GM19193 (cell line): ENCODE measurements around the gene CADPS2.

ENCODE experiments used
- POLR2A ChIP-seq: IDR thresholded peaks from 4 replicates; pipeline ENCODE4 v1.6.1; 2011; ENCODE audit not compliant: insufficient read depth, insufficient read length; ENCODE audit errors: extremely low read depth

The CADPS2 gene

DNA sequence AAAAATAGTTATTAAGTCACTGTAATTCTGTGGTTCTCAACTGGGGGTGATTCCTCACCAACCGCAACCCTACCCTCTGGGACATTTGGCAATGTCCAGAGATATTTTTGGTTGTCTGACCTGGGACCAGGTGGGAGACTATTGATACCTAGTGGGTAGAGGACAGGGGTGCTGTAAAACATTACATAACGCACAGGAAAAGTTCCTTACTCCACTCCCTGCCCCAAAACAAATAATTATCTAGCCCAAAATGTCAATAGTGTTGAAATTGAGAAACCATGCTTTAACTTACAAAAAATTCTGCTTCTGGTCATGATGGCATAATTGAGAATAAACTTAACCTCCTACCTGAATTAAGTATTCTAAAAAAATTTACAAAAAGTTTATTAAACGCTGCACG lies 404.0 kb downstream of the CADPS2 start:
- TF ChIP-seq POLR2A = no peak

DNA sequence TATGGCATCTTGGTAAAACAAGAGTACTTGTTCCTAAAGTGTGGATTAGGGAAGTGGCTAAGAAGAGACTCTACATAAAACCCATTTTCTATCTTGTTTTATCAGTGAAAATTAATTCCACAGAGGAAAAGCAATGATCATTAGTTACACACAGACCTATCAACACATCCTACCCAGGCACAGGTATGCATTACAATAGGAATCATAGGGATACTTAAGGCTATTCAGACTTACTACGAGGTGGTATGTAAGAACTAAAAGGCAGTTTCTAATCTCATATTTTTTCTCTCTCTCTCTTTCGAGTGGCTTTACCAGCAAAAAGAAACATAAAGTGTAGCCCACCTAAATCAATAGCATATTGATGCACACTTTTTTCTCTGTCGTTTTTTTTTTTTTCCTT lies 415.4 kb downstream of the CADPS2 start:
- no peak for TF ChIP-seq POLR2A

DNA sequence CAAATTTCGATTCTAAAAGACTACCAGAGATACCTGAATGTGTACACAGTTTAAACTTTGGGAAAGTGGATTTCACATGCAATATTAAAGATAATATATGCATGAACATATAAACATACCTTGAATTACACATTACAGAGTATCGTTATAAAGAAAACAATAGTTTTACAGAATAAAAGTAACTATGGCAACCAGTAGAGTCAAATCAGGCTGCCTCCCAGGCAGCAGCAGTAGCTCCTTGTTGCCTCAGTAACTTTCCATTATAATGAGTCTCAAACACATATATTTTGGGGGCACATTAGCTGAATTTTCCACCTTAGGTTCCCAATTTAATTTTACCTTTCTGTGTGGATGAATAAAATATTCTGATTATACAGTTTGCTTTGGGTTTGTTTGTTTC lies 417.3 kb downstream of the CADPS2 start:
- TF ChIP-seq POLR2A = no peak

DNA sequence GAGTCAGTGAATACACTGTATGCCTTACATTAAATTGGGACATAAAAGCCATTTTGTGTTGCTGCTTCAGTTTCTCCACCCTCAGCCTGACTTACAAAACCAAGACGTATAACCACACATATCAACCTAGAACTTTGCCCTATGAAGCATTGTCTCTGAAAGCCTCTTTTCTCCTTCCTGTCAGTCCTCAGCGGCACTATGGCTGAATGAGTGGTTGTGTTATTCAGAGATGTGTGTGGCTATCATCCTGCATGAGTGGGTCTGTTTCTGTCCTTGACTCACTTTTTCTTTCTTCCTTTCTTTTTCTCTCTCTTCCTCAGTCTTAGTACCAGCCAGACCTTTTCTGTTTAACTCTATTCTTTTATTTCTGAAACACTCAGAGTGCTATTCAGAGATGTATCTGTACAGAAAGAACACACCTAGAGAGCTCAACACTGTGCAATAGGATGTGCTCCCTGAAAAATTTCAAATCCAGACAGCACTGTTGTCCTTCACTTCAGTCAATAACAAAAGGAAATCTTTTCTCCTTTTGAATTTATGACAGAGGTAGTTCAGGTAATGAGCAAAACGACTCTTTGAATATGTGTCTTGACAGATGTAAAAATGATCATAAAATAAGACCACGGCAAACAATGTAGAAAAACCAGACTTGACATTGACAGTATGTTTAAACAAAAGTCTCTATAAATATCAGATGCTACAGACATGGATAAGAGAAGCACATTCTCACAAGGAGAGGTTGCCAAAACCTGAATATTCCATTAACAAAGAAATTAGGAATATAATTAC lies 418.4 kb downstream of the CADPS2 start:
- TF ChIP-seq POLR2A = no peak

DNA sequence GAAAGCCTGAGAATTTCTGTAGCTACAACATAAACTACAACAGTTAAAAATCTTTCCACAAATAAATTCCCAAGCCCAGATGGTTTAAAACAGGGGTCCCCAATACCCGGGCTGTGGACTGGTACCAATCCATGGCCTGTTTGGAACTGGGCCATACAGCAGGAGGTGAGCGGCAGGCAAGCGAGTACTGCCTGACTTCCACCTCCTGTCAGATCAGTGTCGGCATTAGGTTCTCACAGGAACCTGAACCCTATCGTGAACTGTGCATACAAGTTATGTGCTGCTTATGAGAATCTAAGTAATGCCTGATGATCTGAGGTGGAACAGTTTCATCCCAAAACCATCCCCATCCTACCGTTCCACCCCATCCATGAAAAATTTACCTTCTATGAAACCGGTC lies 421.0 kb downstream of the CADPS2 start:
- TF ChIP-seq POLR2A = no peak

DNA sequence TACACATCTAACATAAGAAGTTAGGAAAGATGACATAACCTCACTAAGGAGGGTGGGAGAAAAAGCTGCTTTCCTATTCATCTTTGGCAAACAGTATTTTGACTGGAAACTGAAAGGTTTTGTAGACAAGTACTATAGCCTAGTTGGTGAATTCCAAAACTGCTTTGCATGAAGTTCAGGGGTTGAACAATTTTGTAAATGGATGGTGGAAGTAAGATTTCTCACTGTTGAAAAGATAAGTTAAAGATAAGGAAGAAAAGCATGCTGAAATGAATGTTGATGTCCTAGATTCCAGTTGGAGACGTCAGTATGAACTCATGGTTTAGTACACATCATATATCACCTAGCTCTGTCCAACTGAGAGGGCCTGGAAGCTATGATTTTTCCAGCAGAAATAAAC lies 422.6 kb downstream of the CADPS2 start:
- TF ChIP-seq POLR2A = no peak

DNA sequence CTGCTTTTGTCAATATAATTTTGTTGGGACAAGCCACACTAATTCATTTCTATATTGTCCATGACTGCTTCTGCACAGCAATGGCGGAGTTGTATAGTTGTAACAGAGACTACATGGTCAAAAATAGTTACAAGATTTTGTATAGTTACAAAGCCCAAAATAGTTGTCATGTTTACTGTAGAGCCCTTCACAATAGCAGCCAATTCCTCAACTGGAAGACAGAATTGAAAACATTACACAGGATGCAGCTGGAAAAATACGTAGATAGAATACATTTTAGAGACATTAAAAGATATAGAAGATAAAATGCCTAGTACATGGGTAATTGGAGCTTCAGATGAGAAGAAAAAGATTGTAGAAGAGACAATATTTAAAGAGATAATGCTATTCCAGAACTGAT lies 425.3 kb downstream of the CADPS2 start:
- TF ChIP-seq POLR2A = no peak

DNA sequence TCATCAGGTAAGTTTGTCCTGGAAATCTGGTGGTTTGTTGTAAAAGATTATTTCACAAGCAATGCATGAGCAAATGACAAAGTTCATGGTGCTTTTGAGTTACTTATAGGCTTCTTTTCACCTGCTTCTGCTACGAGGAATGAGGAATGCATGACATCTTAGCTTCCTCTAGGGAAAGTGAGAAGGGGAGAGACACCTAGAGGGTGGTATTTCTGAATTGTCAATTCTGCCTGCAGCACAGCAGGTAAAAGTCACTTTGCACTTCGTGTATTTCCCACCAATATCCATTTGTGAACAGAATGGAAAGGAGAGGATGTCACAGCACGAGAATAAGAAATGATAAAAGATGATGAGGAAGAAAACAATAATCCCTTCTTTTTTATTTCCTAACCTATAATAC lies 428.3 kb downstream of the CADPS2 start:
- TF ChIP-seq POLR2A = no peak

DNA sequence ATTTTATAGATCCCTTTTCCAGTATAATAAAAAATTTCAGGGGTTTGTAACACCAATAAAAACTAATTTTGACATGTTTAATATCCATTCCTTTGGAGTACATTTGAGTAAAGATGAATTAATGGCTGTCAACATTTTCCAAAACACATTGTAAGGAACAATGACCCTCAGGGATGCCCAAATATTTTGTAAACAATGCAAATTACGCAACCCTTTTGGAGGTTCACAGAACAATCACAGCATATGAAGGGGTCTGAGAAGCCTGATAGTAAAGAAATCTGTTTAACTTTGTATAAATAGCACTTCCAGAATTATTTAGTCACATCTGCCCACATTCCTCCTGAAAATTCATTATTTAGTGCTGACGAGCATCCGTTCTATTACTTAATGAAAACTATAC lies 428.9 kb downstream of the CADPS2 start:
- TF ChIP-seq POLR2A = no peak

DNA sequence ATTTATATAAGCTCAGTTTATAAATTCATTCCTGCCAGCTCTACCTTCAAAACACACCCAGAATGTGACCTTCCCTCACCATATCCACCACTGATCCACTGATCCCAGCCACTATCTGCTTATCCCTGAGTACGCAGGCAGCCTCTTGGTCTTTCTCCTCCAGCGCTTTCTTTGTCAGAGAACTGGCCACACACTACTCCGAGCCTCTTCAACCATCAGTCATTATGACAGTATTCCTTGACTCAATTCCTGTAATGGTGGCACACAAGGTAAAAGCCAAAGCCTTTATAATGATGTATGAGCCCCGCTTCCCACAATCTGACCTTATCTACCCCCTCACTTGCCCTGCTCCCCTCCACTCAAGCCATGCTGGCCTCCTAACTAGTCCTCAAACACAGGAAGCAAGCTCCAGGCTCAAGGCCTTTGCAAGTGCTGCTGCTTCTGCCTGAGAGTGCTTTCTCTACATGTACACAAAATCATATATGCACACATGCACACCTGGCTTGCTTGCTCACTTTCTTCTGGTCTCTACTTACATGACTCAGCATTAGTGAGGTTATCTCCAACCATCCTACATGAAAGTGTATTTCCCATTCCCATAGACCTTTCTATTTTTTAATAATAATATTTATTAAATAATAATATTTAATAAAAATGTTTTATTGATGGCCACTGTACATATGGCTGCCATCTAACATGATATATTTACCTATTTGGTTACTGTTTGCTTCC lies 431.3 kb downstream of the CADPS2 start:
- TF ChIP-seq POLR2A = no peak

DNA sequence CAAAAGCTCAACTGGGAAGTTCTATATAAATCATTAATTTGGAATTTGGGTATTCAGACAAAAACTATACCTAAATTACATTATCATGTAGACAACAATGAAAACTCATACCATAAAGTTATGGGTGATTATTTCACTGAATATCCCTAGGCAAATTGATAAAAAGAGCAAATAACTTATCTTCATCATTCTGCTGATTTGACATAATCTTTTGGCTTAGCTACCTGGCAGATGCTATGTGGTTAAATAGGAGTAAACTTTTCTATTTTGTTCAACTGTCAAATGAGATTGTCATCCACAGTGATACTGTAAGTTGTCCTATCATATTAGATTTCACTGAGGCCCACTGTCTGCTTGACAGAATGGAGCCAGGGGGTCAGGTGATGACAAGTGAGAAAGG lies 432.8 kb downstream of the CADPS2 start:
- no peak for TF ChIP-seq POLR2A

DNA sequence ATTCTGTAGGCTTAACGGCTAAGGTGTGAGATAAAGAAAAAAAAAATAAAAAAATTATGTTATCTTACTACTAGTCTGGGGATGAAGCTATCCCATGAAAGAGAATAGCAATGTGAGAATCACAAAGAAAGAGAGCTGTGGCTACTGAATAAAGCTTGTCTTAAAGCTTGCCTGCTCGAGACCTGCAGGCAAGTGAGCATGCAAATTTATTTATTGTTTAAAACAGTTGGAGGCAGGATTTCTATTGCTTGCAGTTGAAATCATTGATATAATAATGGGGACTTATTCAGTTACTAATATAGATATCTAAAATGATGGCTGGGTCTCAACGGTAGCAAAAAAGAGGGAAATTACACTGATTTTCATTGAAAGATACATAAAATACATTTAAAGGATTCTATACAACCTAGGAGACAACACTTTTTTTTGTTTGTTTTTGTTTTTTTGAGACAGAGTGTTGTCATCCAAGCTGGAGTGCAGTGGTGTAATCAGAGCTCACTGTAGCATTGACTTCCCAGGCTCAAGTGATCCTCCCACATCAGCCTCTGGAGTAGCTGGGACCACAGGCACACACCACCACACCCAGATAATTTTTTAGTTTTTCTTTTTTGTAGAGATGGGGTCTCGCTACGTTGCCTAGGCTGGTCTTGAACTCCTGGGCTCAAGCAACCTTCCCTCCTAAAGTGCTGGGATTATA lies 437.2 kb downstream of the CADPS2 start:
- TF ChIP-seq POLR2A = no peak

DNA sequence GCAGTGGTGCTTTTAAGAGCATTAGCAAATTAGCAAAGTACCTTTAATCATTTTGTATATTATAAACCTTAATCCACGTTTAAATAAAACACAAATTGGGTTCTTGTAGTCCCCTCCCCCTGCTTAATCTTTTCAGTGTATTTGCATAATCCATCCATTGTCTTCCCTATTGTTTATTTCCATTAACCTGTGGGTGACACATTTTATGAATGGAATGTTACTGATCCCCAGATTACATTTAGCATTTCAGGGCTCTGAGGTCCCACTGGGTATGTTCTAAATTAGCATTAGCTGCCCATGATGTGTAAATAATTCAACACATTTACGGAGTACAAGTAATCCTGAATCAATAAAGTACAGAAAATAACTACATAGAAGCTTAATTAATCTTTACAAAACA lies 443.3 kb downstream of the CADPS2 start:
- TF ChIP-seq POLR2A = no peak

DNA sequence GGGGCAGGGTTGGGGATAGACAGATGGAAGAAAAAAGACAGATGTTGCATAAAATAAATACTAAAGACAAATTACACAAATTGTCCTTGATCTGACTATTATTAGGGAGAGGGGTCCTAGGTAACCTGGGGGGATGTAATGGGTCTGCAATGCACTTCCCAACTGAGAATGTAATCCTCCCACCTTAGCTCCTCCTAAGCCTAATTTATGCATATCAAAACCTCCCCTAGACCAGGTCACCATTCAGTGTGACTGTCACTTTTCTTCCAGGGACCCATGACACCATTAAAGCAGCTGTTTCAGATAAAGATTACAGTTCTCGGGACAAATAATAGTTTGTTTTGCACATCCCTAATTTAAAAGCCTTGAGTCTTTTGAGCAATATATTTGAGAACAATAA lies 447.8 kb downstream of the CADPS2 start:
- TF ChIP-seq POLR2A = no peak

DNA sequence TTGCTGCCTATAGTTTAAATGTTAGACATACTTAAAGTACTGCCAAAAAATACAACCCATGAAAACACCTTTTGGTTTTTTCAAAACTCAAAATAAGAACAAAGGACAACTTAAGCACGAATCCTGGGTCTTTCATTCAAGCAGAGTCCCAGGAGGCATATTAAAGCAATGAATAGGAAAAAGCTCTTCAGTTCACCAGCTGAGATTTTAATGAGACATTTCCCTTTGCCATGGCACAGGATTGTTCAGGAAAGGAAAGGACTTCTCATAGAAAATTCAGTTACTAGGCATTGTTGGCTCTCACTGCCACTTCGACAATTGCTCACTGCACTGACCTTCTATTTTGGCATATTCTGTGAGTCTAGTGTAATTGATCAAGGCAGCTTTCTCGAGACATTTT lies 448.3 kb downstream of the CADPS2 start:
- TF ChIP-seq POLR2A = no peak

DNA sequence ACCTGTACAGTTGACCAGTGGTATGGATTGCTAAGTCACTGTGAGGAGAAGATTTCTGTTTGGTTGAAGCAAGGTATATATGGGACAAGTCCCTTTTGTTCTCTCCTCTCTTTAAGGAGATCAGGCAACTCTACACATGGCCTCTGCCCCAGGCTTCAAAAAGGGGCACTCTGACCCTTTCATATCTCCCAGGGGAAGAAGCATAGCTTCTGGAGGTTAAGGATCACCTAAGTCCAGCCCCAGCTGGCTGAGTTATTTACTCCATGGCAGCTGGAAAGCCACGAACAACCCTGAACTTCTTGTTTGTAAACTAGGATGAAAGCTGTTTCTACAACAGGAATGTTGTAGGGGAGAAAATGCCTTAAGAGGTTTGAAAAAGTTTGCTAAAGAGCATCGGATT lies 452.5 kb downstream of the CADPS2 start:
- no peak for TF ChIP-seq POLR2A

DNA sequence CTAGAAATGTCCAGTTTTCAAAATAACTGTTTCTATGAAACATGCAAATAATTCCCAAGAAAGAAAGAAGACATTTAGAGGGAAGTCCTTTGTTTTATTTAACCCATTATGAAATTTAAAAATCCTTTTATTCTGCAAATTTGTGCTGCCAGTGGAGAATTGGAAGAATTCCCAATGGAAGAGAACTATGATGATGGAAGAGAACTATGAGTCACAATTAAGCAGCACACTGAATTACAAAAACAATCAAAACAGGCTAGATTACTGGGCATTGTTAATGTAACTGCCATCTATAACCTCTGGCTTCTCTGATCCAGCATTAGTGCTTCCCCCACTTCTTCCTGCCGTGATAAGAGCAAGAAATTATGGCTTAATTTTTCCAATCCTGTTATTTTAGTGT lies 455.6 kb downstream of the CADPS2 start:
- no peak for TF ChIP-seq POLR2A

DNA sequence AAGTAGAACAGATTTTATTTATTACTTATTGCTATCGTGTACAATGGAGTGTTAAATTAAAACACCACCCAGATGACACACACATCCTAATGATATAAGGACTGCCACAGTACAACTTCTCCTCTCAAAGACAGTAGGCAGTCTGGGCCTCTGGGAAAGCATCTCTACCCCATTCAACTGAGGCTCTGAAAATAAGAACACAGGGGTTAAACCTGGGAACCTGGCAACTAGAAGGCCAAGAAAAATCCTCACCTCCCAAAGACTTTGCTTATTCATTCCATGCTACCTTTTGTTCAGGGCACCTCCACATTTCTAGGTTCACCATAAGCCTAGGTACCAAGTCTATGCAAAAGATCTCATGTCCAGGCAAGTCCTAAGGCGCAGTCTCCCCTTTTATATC lies 456.3 kb downstream of the CADPS2 start:
- no peak for TF ChIP-seq POLR2A
